SK-N-SH treated with all-trans-retinoic acid at 6 μM for 48 hours (cell line): ENCODE data around the gene FZR1.

Experiments
- PPARA ChIP-seq: fragments of 250-450 bp; sonication (Bioruptor Pico); IDR thresholded peaks from 2 replicates; pipeline ENCODE4 v1.5.0; 2020; ENCODE audit warnings: mild to moderate bottlenecking, borderline replicate concordance
- ZNF565 ChIP-seq: fragments of 450-650 bp; formaldehyde crosslinking; conservative IDR thresholded peaks from 2 replicates; pipeline ENCODE4 v1.5.0; 2020; ENCODE audit warnings: low read depth, mild to moderate bottlenecking, moderate library complexity

- TF ChIP-seq ZNF565 (no peak), PPARA (CRISPR knock-in tag) (no peak)
Measured at GRCh38 chr19:3534375-3535234, 28.5 kb downstream of the FZR1 start.
